Astrocyte of the cerebellum (primary cell): Measurements from ENCODE around the gene MAGOHB.

Experiments
- DNase-seq: peaks from one replicate; pipeline ENCODE4 v3.0.0-alpha.2; 2011; ENCODE audit warnings: low read depth
- H3K4me3 ChIP-seq: 2 replicates; pipeline ENCODE4 v1.5.1; 2011; ENCODE audit warnings: mild to moderate bottlenecking, low read depth, low read length, moderate library complexity
- CTCF ChIP-seq: IDR thresholded peaks from 2 replicates; pipeline ENCODE4 v1.5.1; 2012; ENCODE audit warnings: low read length, low read depth, moderate library complexity, mild to moderate bottlenecking; ENCODE audit errors: missing control alignments
- in situ Hi-C: cut with HindIII; loops from 2 replicates; pipeline ENCODE4 v1.10.0; 2017; ENCODE audit warnings: low sequenced_read_pairs

Gene MAGOHB

GRCh38 chr12:10624605-10625004, 11.2 kb upstream of the MAGOHB start:
- no peak for DNase-seq
- in situ Hi-C loops, result loop anchor here (5.0 kb wide), 1 partner anchor 33 kb away; no protein-coding TSS in a partner anchor
- TF ChIP-seq CTCF, result no peak
- no peak overlapping the region for H3K4me3 ChIP-seq

GRCh38 chr12:10623131-10623530, 9.7 kb upstream of the MAGOHB start:
- TF ChIP-seq CTCF, result no peak
- in situ Hi-C loops, result loop anchor here (5.0 kb wide), 1 partner anchor 34 kb away; no protein-coding TSS in a partner anchor
- H3K4me3 ChIP-seq, result no peak overlapping the region
- no peak for DNase-seq

- no peak overlapping the region for H3K4me3 ChIP-seq
- in situ Hi-C loops, result loop anchor here (5.0 kb wide), 1 partner anchor 36 kb away; no protein-coding TSS in a partner anchor
- DNase-seq, result no peak
- TF ChIP-seq CTCF, result no peak
Measured at GRCh38 chr12:10621278-10621677, 7.9 kb upstream of the MAGOHB start.

- no peak for DNase-seq
- in situ Hi-C loops, result loop anchor here (5.0 kb wide), 1 partner anchor 37 kb away; no protein-coding TSS in a partner anchor
- H3K4me3 ChIP-seq, result no peak overlapping the region
- TF ChIP-seq CTCF, result no peak
Measured at GRCh38 chr12:10620078-10620779, 6.8 kb upstream of the MAGOHB start.

GRCh38 chr12:10618338-10618987, 5.1 kb upstream of the MAGOHB start:
- peak; percentile 31 for DNase-seq
- no peak overlapping the region for H3K4me3 ChIP-seq
- in situ Hi-C loops, result no loop called here
- no peak for TF ChIP-seq CTCF

GRCh38 chr12:10617863-10618262, 4.5 kb upstream of the MAGOHB start:
- DNase-seq, result no peak
- TF ChIP-seq CTCF, result no peak
- in situ Hi-C loops, result no loop called here

More at GRCh38 chr12:10617863-10618262, 4.5 kb upstream of the MAGOHB start:
- H3K4me3 ChIP-seq, result no peak overlapping the region
